Astrocyte (in vitro differentiated cells and primary cell): ENCODE results near the gene SMC6. TPM values are rescaled to one million over a fixed set of nuclear protein-coding genes. Genes with fewer than 3 reads are reported as not detected.
A peak's percentile ranks its signal among the peaks of the same experiment; 100 is the strongest.

Source experiments
- DNase-seq: peaks from one replicate; pipeline ENCODE4 v3.0.0-alpha.2; 2010; ENCODE audit warnings: low read depth
- FAIRE-seq: peaks from 2 replicates; lab custom pipeline; 2011; peaks lifted over from hg19 to GRCh38; lab: Jason Lieb, UNC
- H2AFZ ChIP-seq: 2 replicates; pipeline ENCODE4 v1.6.0; 2012; ENCODE audit warnings: low read depth, low read length, inconsistent platforms
- H3K27ac ChIP-seq: 2 replicates; pipeline ENCODE4 v1.5.1; 2011; ENCODE audit warnings: low read depth, low read length, inconsistent platforms
- H3K27me3 ChIP-seq: 2 replicates; pipeline ENCODE4 v1.6.0; 2011; ENCODE audit warnings: low read length, inconsistent platforms; ENCODE audit not compliant: insufficient read depth
- H3K36me3 ChIP-seq: 2 replicates; pipeline ENCODE4 v1.5.1; 2011; ENCODE audit warnings: low read length, inconsistent platforms; ENCODE audit not compliant: insufficient read depth
- H3K4me1 ChIP-seq: 2 replicates; pipeline ENCODE4 v1.5.1; 2011; ENCODE audit warnings: low read length, inconsistent platforms; ENCODE audit not compliant: insufficient read depth
- H3K4me2 ChIP-seq: 2 replicates; pipeline ENCODE4 v1.6.0; 2012; ENCODE audit warnings: low read length, inconsistent platforms
- H3K4me3 ChIP-seq: 2 replicates; pipeline ENCODE4 v1.5.1; 2011; ENCODE audit warnings: low read depth, mild to moderate bottlenecking, low read length, inconsistent platforms; ENCODE audit not compliant: insufficient read depth
- H3K79me2 ChIP-seq: 2 replicates; pipeline ENCODE4 v1.6.0; 2012; ENCODE audit warnings: mild to moderate bottlenecking, low read length, inconsistent platforms; ENCODE audit not compliant: insufficient read depth
- H3K9ac ChIP-seq: 2 replicates; pipeline ENCODE4 v1.6.0; 2012; ENCODE audit warnings: mild to moderate bottlenecking, low read length, inconsistent platforms
- H3K9me3 ChIP-seq: 2 replicates; pipeline ENCODE4 v1.5.1; 2012; ENCODE audit warnings: low read depth, mild to moderate bottlenecking, low read length, inconsistent platforms; ENCODE audit not compliant: insufficient read depth
- H4K20me1 ChIP-seq: 2 replicates; pipeline ENCODE4 v1.6.0; 2012; ENCODE audit warnings: low read length, inconsistent platforms; ENCODE audit not compliant: insufficient read depth
- H3K27ac Mint-ChIP-seq: one replicate; pipeline ENCODE4 v1.8.0; 2021; ENCODE audit warnings: mild to moderate bottlenecking, mixed read lengths; ENCODE audit not compliant: unreplicated experiment
- H3K27me3 Mint-ChIP-seq: one replicate; pipeline ENCODE4 v1.8.0; 2021; ENCODE audit warnings: low read depth, mixed read lengths; ENCODE audit not compliant: unreplicated experiment
- H3K36me3 Mint-ChIP-seq: one replicate; pipeline ENCODE4 v1.8.0; 2021; ENCODE audit warnings: low read depth, mixed read lengths; ENCODE audit not compliant: unreplicated experiment
- H3K4me1 Mint-ChIP-seq: one replicate; pipeline ENCODE4 v1.8.0; 2021; ENCODE audit warnings: low read depth, mixed read lengths; ENCODE audit not compliant: unreplicated experiment
- H3K4me3 Mint-ChIP-seq: one replicate; pipeline ENCODE4 v1.8.0; 2021; ENCODE audit warnings: mild to moderate bottlenecking, moderate library complexity, mixed read lengths; ENCODE audit not compliant: unreplicated experiment
- H3K9me3 Mint-ChIP-seq: one replicate; pipeline ENCODE4 v1.8.0; 2021; ENCODE audit warnings: mild to moderate bottlenecking, mixed read lengths; ENCODE audit not compliant: unreplicated experiment
- EZH2 ChIP-seq: IDR thresholded peaks from 2 replicates; pipeline ENCODE4 v1.6.1; 2012; ENCODE audit warnings: mild to moderate bottlenecking, low read length, inconsistent platforms; ENCODE audit not compliant: insufficient read depth
- total RNA-seq: library from RNA; stranded (reverse); gene quantifications from 2 replicates; pipeline ENCODE4 v1.2.1, GENCODE V29; 2021
- TF ChIP-seq, protein P1 (sequence below): IDR thresholded peaks from 2 replicates; pipeline ENCODE4 v1.5.1; 2011; ENCODE audit warnings: low read depth, mild to moderate bottlenecking, inconsistent platforms, low read length, moderate library complexity; ENCODE audit not compliant: insufficient read depth

Gene SMC6
- total RNA-seq, 1 donor from 2014 or later, result 20.1 TPM

DNA sequence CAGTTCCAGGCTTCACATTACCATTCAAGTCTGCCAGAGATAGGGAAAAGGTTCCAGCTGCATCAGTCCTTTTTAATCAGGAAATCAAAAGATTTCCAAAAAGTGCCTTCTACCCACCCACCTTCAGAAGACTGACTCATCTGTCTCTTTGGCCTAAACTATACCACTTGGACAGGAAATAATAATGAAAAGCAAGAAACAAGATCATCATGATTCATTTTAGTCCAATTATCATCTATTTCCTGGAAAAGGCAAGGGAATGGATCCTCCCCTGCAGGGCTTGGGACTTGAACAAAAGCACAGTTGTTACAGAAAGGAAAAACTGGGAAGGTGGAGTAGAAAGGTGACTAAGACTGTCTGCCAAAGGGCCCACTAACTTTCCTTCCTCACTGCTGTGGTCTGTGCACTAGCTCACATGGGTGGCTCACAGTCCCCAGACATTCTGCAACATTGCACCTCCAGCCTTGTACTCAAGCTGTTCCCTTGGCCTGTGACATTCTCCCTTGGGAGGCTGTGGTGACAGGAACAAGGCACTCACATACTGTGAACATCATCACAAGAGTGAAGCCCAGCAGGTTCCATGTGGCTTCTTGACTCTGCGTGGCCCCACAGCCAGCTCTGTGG, 137.8 kb downstream of the SMC6 start:
- peaks cover 4% of the 10 kb centered on the region for H3K27me3 Mint-ChIP-seq
- Histone ChIP-seq H3K27me3 (no peaks in the 10 kb centered on the region), H4K20me1 (no peaks in the 10 kb centered on the region), H3K9me3 (no peaks in the 10 kb centered on the region), H3K4me2 (peak overlapping the region; percentile 49), H3K36me3 (no peaks in the 10 kb centered on the region), H3K79me2 (no peaks in the 10 kb centered on the region), H3K27ac (peak overlapping the region; percentile 29), H3K4me3 (no peak overlapping the region), H2AFZ (no peak overlapping the region), H3K4me1 (peaks cover 24% of the 10 kb centered on the region), H3K9ac (peak overlapping the region; percentile 7)
- no peak overlapping the region for H3K4me3 Mint-ChIP-seq
- FAIRE-seq (peak; percentile 76), DNase-seq (peak; percentile 86)
- H3K4me1 Mint-ChIP-seq, result peaks cover 11% of the 10 kb centered on the region
- H3K9me3 Mint-ChIP-seq, result no peaks in the 10 kb centered on the region
- H3K27ac Mint-ChIP-seq, result no peak overlapping the region
- H3K36me3 Mint-ChIP-seq, result no peaks in the 10 kb centered on the region
- TF ChIP-seq EZH2, result no peak
- TF ChIP-seq, protein P1, sequence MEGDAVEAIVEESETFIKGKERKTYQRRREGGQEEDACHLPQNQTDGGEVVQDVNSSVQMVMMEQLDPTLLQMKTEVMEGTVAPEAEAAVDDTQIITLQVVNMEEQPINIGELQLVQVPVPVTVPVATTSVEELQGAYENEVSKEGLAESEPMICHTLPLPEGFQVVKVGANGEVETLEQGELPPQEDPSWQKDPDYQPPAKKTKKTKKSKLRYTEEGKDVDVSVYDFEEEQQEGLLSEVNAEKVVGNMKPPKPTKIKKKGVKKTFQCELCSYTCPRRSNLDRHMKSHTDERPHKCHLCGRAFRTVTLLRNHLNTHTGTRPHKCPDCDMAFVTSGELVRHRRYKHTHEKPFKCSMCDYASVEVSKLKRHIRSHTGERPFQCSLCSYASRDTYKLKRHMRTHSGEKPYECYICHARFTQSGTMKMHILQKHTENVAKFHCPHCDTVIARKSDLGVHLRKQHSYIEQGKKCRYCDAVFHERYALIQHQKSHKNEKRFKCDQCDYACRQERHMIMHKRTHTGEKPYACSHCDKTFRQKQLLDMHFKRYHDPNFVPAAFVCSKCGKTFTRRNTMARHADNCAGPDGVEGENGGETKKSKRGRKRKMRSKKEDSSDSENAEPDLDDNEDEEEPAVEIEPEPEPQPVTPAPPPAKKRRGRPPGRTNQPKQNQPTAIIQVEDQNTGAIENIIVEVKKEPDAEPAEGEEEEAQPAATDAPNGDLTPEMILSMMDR, result no peak

DNA sequence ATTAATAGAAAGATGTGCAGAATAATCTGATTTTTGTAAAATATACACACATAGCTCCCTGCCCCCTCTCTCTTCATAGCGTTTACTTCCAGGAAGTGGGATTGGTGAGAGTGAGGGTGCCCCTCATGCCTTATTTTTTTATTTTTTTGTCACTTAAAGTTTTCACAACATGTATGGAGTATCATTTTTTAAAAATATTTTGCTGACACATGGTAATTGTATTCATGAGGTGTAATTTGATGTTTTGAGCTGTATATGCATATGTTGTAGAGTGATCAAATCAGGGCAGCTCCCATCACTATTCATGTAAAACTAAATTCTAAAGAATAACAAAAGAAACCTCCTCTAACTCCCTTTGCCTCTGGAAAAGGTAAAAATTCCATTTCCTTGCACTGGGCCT, 138.5 kb downstream of the SMC6 start:
- FAIRE-seq (no peak), DNase-seq (no peak)
- Histone ChIP-seq H3K9ac (peak overlapping the region; percentile 7), H4K20me1 (no peaks in the 10 kb centered on the region), H3K9me3 (no peaks in the 10 kb centered on the region), H3K4me2 (peak overlapping the region; percentile 49), H3K27me3 (no peaks in the 10 kb centered on the region), H3K36me3 (no peaks in the 10 kb centered on the region), H3K79me2 (no peaks in the 10 kb centered on the region), H2AFZ (no peak overlapping the region), H3K27ac (peak overlapping the region; percentile 1), H3K4me3 (no peak overlapping the region), H3K4me1 (peaks cover 21% of the 10 kb centered on the region)
- Mint-ChIP-seq H3K36me3 (no peaks in the 10 kb centered on the region), H3K27me3 (peaks cover 4% of the 10 kb centered on the region), H3K9me3 (no peaks in the 10 kb centered on the region), H3K4me3 (no peak overlapping the region), H3K27ac (no peak overlapping the region), H3K4me1 (peaks cover 6% of the 10 kb centered on the region)
- TF ChIP-seq EZH2, result no peak
- TF ChIP-seq, protein P1, result no peak

DNA sequence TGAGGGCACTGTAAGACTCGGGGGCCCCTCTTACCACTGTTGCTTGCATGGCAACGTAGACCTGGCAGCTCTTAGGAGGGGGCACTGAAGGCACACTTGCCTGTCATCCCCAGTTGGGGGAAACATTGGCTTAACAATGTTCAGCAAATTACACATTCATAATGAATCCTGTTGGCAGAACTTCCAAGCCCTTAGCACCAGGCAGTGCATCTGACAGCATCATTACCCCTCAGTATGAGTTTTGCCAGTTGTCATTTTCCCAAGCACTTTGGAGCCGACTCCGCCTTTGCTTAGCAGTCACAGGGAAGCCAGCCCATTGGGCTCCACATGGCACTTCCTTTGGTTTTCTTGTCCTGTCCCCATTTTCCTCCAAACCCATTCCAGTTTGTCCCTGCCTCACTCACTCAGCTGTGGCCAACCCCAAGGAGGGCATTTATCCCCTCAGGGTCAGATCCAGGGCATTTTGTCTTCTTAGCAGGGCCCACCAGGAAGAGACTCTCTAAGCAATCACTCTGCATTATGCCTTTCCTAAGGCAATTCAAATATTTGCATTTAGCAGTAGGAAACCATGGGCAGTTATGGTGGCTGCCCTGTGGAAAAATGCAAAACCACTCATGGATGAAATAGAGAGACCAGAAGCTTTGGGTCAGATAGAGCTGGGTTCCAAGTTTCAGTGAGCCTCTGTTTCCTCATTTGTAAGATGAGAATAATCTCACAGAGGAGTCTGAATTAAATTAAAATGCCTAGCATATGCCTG, 139.3 kb downstream of the SMC6 start:
- Histone ChIP-seq H3K36me3 (no peaks in the 10 kb centered on the region), H3K4me2 (no peak overlapping the region), H4K20me1 (no peaks in the 10 kb centered on the region), H3K79me2 (no peaks in the 10 kb centered on the region), H3K4me3 (no peak overlapping the region), H3K9ac (no peak overlapping the region), H3K27ac (no peak overlapping the region), H3K9me3 (no peaks in the 10 kb centered on the region), H3K4me1 (peaks cover 20% of the 10 kb centered on the region), H3K27me3 (no peaks in the 10 kb centered on the region), H2AFZ (no peak overlapping the region)
- H3K36me3 Mint-ChIP-seq, result no peaks in the 10 kb centered on the region
- H3K4me1 Mint-ChIP-seq, result peaks cover 6% of the 10 kb centered on the region
- FAIRE-seq, result no peak
- no peak for DNase-seq
- no peak overlapping the region for H3K27ac Mint-ChIP-seq
- TF ChIP-seq, protein P1, result no peak
- no peak for TF ChIP-seq EZH2
- peaks cover 4% of the 10 kb centered on the region for H3K27me3 Mint-ChIP-seq
- no peaks in the 10 kb centered on the region for H3K9me3 Mint-ChIP-seq
- no peak overlapping the region for H3K4me3 Mint-ChIP-seq
